Measurements from ENCODE around the gene TRMT5.

TRMT5 gene, protein sequence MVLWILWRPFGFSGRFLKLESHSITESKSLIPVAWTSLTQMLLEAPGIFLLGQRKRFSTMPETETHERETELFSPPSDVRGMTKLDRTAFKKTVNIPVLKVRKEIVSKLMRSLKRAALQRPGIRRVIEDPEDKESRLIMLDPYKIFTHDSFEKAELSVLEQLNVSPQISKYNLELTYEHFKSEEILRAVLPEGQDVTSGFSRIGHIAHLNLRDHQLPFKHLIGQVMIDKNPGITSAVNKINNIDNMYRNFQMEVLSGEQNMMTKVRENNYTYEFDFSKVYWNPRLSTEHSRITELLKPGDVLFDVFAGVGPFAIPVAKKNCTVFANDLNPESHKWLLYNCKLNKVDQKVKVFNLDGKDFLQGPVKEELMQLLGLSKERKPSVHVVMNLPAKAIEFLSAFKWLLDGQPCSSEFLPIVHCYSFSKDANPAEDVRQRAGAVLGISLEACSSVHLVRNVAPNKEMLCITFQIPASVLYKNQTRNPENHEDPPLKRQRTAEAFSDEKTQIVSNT

GRCh38 chr14:60980811-60981632, at the start of gene TRMT5, which contains the start of gene SLC38A6:
TRMT5 (minus strand) TSS chr14:60981079; CDS start chr14:60980973, 106 bp downstream.
SLC38A6 (plus strand) TSS chr14:60981245; CDS start chr14:60981278, 33 bp downstream.
- peak; percentile 89 for DNase-seq

DNA sequence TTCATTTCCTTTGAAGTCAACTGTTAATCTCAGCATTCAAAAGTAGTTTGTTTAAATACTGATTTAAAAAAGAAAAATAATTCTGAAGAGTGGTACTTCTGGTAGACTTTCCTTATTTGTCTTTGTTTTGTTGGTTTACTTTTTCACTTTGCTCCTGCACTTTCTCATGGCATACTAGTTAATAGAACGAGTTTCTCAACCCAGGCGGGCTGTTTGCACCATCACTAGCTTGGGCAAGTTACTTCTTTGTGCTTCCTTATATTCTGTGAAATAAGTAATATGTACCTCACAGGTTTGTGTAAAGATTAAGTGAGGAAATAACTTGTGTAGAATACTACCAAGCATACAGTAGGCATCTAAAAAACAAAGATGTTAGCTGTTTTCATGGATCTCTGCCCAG, 45.6 kb upstream of the TRMT5 start:
- no peak for DNase-seq

DNA sequence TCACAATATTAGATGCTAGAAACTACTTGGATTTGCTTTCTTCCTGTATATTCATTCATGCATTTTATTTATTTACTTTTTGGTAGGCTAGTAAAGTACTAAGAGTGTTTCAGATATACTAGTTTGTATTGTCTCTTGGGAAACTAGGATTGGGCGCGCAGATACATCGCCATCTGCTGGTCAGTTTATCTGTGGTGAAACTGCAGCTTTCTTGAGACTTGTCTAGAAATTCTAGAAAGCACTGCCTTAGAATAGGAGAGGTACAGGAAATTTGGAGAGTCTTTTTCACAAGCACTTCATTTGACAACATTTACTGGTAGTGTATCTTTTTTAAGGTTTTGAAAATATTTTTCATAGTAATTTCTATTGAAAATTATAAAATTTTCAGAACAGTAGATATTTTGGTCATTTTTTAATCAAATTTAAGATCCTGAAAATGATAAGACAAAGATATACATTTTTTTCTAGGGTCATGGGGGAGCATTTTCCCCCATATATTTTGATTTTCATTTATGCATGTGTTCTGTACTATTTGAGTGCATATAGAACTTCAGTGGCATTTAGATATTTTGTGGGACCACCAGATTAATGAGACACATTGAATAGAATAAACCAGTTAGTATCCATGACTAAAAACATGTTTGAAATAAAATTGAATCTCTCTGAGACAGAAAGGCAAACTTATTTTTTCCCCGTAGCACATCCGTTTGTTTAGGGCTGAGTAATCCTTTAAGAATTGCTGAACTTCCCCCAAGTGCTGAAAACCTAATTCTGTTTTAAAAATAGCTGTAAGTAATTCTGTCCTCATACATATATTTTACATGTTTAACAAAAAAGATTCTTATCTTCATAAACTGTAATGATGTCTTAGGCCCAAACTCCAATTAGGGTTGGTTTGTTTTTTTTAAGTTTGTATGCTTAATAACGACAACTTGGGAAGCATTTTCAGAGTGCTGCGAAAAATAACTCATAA, 44.7 kb upstream of the TRMT5 start:
- DNase-seq, result peak; percentile 62

GRCh38 chr14:61019537-61019936, 38.7 kb upstream of the TRMT5 start:
- no peak for DNase-seq

- DNase-seq, result no peak
Observed at GRCh38 chr14:61003571-61003970, 22.7 kb upstream of the TRMT5 start.

DNA sequence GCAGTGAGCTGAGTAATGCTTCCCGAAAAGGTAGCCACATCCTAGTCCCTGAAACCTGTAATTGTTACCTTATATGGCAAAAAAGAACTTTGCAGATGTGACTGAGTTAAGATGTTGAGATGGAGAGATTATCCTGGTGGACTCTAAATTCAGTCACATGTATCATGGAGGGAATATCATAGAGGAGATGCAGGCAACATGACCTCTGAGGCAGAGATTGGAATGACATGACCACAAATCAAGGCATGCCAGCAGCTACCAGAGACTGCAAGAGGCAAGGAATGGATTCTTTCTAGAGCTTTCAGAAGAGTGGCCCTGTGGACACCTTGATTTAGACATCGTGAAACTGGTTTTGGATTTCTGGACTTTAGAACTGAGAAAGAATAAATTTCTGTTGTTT, 18.7 kb upstream of the TRMT5 start:
- no peak for DNase-seq

DNA sequence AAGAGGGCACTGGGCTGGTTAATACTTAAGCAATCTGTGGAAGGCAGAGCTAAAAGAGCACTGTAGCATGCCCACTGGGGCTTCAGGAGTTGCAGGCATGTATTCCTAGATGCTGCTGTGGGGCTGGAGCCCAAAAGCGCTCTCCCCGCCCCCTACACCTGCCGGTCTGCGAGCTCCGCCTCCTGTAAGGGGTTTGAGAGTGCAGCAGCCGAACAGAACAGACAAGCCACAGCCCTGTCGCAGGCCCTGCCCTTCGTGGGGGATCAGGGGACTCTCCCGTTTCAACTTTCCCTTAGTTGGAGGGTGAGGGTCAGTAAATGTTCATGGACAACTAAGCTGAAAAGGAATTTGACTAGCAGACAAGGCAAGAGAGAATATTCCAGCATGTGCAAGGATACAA, 17.7 kb upstream of the TRMT5 start:
- DNase-seq, result no peak

- DNase-seq, result no peak
Observed at GRCh38 chr14:60989599-60989998, 8.7 kb upstream of the TRMT5 start.

- DNase-seq, result no peak
Observed at GRCh38 chr14:60986500-60986899, 5.6 kb upstream of the TRMT5 start.

DNA sequence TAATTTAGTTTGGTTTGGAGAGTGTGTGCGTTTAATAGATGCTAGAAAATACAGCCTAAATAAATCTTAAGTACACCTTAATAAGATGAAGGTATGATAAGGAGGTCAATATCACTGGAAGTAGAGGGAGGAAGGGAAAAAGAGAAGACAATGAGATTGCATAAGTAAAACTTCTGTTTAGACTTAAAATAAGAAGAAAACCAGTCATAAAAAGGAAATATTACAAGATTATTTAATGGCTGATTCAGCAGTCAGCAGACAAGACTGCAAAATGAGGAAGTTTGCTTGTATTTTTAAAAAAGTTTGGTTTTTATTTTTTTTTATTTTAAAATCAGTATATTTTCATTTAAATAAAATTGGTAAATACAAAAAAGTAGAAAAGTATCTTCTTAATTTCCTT, 3.3 kb upstream of the TRMT5 start:
- DNase-seq, result no peak

DNA sequence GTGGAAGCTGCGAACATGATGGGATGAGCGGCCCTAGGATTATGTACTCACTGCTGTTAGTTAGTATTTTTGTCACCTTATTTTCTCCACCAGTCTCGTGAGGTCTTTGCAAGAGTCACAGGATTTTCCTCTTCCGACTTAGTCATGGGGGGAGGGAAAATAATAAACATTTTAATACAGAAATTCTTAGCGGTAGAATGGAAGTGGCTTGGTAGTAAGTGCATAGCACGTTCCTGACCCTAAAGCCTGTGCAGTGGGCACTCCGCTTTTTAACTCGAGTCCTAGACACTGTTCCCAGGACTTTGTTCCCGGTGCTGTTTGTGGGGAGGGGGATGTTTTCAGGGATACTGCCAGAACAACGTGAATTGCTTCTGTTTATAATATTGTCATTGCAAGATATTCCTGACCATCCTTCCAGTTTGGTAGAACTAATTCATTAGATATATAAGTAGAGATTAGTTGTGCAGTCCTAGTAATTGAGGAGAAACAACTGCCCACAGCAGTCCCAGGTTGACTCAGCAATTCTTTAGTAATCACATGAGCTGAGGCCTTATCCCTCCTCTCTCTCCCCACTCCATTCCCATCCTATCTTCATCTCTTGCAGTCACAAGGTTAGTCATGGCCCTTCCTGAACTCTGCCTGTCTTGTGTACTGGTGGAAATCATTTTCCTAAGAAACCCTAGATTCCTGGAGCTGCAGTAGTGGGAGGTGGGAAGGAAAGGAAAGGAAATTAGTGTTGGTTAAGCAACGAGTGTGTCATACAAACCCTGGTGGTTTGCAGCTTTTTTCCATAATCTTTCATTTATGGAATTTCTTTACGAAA, 965 bp upstream of the TRMT5 start:
- DNase-seq, result peak; percentile 10

DNA sequence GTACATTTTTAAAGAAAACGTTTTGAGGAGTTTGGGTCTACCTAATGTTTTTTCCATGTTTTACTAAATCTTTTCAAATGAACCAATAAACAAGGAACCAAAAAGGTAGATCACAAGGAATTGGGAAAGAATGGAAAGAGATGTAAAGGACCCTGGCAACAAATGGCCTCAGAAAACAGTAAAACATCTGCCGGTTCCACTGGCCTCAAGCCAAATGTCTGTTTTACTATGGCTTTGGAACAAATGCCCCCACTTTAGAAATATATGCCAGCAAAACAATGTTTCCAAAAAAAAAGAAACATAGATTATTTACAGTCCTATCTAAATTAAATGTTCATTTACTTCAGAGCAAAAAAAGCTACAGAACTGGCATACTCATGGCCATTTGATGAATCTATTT, 3.0 kb downstream of the TRMT5 start:
- no peak for DNase-seq

- no peak for DNase-seq
Observed at GRCh38 chr14:60975551-60975950, 5.3 kb downstream of the TRMT5 start.

DNA sequence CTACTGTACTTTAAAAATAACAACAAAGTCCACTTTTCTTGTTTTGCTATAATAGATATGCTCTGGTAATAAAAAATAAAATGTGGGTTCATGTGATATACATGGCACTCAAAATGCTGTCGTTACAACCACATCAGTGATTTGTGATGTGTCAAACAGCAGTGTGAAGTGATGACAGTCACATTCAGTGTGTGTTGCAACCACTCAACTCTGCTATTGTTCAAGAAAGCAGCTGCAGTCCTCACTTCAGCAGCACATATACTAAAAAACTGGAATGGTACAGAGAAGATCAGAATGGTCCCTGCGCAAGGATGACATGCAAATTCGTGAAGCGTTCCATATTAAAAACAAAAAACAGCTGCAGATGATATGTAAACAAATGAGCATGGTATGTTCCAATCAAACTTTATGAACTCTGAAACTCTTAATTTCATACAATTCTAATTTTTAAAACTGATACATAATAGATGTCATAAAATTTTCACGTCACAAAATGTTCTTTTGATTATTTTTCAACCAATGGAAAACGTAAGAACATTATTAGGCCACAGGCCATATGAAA, 6.7 kb downstream of the TRMT5 start:
- DNase-seq, result no peak

DNA sequence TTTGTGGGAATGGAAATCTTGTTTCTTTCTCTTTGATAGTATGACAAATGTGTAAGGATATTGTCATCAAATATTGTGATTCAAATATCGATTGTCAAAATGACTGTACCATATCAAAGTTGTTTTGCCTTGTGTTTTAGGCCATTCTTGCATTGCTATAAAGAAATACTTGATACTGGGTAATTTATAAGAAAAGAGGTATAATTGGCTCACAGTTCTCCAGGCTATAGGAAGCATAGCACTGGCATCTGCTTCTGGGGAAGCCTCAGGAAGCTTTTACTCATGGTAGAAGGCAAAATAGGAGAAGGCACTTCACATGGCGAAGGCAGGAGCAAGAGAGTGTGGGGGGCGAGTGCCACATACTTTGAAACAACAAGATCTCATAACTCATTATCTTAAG, 7.8 kb downstream of the TRMT5 start:
- DNase-seq, result no peak

DNA sequence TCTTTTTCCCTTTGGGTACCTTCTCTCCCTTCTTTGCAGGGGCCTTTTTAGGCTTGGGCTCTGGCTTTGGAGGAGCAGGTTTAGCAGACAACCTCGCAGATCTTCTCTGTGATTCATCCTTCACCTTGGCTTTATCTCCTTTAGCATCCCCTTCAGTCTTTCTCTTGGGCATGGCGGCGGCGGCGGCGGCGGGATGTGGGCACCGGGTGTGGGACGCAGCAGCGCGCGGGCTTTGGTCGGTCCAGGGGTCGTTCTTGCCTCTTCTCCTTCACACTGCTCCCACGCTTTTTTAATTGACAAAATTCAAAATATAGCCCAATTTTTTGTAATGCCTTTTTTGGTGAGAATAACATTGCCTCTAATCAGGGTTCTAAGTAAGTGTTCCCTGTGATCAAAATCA, 8.6 kb downstream of the TRMT5 start:
- no peak for DNase-seq

DNA sequence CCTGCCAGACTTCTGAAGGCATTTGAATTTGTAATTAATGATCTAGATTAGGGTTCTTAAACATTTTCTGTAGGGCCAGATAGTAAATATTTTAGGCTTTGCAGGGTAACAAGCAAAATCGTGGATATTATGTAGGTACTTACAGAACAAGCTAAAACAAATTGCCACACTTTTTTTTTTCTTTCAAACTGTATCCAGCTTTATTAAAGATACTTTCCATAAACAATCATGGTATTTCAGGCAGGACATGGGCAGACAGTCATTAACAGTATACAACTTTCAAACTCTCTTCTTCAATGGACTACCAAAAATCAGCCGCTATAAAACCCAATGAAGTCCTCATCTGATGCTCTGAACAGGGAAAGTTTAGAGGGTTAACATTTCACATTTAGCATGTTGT, 9.6 kb downstream of the TRMT5 start:
- DNase-seq, result no peak

GRCh38 chr14:60970146-60970545, 10.7 kb downstream of the TRMT5 start:
- no peak for DNase-seq

GRCh38 chr14:60968671-60969070, 12.2 kb downstream of the TRMT5 start:
- DNase-seq, result no peak

DNA sequence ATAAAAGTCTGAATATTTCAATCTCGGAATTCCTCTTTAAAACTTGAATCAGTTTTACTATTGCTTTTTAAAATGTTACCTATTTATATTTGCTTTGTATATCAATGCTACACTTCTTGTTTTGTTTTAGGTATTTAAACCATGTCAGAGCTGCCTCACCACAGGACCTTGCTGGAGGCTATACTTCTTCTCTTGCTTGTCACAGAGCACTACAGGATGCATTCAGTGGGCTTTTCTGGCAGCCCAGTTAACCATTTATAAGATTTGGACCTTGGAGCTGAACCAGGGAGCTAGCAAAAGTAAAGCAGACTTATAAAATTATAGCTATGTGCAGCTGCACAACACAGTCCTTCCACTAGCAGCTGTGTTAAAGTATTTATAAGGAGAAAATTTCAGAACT, 12.8 kb downstream of the TRMT5 start:
- DNase-seq, result no peak

- no peak for DNase-seq
Observed at GRCh38 chr14:60965402-60965801, 15.5 kb downstream of the TRMT5 start.
